GM19397 (cell line): ENCODE measurements around the gene ZNF148.
"Not testable (repeated sequence)": the region's sequence is repeated elsewhere in the genome, so short reads cannot be mapped to it uniquely, and the experiment has no call there.

Source experiments
- ATAC-seq: cut with Tn5 transposase; IDR thresholded peaks from one replicate; pipeline ENCODE4 v1.9.1; 2021; ENCODE audit warnings: mild to moderate bottlenecking, moderate library complexity; ENCODE audit not compliant: unreplicated experiment

Gene ZNF148

GRCh38 chr3:125375950-125376679 lies 990 bp upstream of the ZNF148 start:
- no peak for ATAC-seq

- peak; percentile 14 for ATAC-seq
Measured at GRCh38 chr3:125374501-125374995, 577 bp downstream of the ZNF148 start.

- ATAC-seq = no peak
Measured at GRCh38 chr3:125367403-125368230, 7.5 kb downstream of the ZNF148 start.

GRCh38 chr3:125366132-125366531 lies 9.0 kb downstream of the ZNF148 start:
- ATAC-seq = no peak

- no peak for ATAC-seq
Measured at GRCh38 chr3:125359700-125360099, 15.4 kb downstream of the ZNF148 start.

- ATAC-seq = no peak
Measured at GRCh38 chr3:125358923-125359322, 16.2 kb downstream of the ZNF148 start.

GRCh38 chr3:125357837-125358236 lies 17.3 kb downstream of the ZNF148 start:
- ATAC-seq = no peak

GRCh38 chr3:125357032-125357658 lies 18.0 kb downstream of the ZNF148 start:
- ATAC-seq = peak; percentile 65

GRCh38 chr3:125356140-125357026 lies 18.7 kb downstream of the ZNF148 start:
- no peak for ATAC-seq

- ATAC-seq = no peak
Measured at GRCh38 chr3:125353659-125354058, 21.5 kb downstream of the ZNF148 start.

- ATAC-seq = no peak
Measured at GRCh38 chr3:125353128-125353527, 22.0 kb downstream of the ZNF148 start.

GRCh38 chr3:125351814-125352456 lies 23.2 kb downstream of the ZNF148 start:
- ATAC-seq = no peak

- ATAC-seq = no peak
Measured at GRCh38 chr3:125351152-125351551, 24.0 kb downstream of the ZNF148 start.

- ATAC-seq = no peak
Measured at GRCh38 chr3:125350597-125350996, 24.5 kb downstream of the ZNF148 start.

GRCh38 chr3:125349556-125350165 lies 25.5 kb downstream of the ZNF148 start:
- no peak for ATAC-seq

GRCh38 chr3:125349055-125349454 lies 26.1 kb downstream of the ZNF148 start:
- ATAC-seq = no peak

GRCh38 chr3:125343367-125343766 lies 31.8 kb downstream of the ZNF148 start:
- ATAC-seq = not testable (repeated sequence)

- no peak for ATAC-seq
Measured at GRCh38 chr3:125340121-125340520, 35.0 kb downstream of the ZNF148 start.

- ATAC-seq = no peak
Measured at GRCh38 chr3:125337506-125337905, 37.6 kb downstream of the ZNF148 start.
